Measurements from ENCODE around the gene ACKR3. TPM values are rescaled to one million over a fixed set of nuclear protein-coding genes. Genes with fewer than 3 reads are reported as not detected.

Gene ACKR3
- total and polyA plus RNA-seq, 12 donors = 1.1 to 12.8 (median 1.9) TPM

DNA sequence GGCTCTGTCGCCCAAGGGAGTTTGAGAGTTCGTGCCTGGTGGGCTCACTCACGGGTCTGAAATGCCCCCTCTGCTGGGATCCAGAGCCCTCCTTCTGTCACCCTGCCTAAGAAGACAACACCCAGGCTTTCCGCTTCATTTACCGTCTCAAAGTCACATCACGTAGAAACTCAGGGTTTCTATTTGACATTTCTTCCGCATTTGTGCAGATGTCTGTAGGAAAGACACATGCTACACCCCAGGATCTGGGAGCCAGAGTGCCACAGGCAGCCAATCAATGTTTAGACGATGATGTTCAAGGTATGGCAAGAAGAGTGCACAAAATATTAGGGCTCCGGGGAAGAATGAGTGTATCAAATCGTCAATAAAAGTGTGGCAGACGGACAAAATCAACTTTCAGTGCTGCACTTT lies 24.4 kb upstream of the ACKR3 start:
- 76 to 86% (median 76%) methylated on average over 11 of the region's 11 CpGs for WGBS, 4 donors
- H3K9me3 ChIP-seq (replicated peaks in 1 of 3) = no peaks in the 10 kb centered on the region
- H3K27ac ChIP-seq = no peak overlapping the region
- no peak overlapping the region for H3K4me3 ChIP-seq
- H3K4me1 ChIP-seq (replicated peaks in 1 of 2) = no peaks in the 10 kb centered on the region
- TF ChIP-seq, protein P1, sequence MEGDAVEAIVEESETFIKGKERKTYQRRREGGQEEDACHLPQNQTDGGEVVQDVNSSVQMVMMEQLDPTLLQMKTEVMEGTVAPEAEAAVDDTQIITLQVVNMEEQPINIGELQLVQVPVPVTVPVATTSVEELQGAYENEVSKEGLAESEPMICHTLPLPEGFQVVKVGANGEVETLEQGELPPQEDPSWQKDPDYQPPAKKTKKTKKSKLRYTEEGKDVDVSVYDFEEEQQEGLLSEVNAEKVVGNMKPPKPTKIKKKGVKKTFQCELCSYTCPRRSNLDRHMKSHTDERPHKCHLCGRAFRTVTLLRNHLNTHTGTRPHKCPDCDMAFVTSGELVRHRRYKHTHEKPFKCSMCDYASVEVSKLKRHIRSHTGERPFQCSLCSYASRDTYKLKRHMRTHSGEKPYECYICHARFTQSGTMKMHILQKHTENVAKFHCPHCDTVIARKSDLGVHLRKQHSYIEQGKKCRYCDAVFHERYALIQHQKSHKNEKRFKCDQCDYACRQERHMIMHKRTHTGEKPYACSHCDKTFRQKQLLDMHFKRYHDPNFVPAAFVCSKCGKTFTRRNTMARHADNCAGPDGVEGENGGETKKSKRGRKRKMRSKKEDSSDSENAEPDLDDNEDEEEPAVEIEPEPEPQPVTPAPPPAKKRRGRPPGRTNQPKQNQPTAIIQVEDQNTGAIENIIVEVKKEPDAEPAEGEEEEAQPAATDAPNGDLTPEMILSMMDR (IDR thresholded peaks at IDR 0.05) = no peak
- no peak for TF ChIP-seq POLR2A (IDR thresholded peaks at IDR 0.05)
- DNase-seq = no peak
- no peaks in the 10 kb centered on the region for H3K27me3 ChIP-seq
- intact Hi-C loops (cut with DNase I) = no loop called here
- H3K36me3 ChIP-seq (replicated peaks in 1 of 2) = no peaks in the 10 kb centered on the region

DNA sequence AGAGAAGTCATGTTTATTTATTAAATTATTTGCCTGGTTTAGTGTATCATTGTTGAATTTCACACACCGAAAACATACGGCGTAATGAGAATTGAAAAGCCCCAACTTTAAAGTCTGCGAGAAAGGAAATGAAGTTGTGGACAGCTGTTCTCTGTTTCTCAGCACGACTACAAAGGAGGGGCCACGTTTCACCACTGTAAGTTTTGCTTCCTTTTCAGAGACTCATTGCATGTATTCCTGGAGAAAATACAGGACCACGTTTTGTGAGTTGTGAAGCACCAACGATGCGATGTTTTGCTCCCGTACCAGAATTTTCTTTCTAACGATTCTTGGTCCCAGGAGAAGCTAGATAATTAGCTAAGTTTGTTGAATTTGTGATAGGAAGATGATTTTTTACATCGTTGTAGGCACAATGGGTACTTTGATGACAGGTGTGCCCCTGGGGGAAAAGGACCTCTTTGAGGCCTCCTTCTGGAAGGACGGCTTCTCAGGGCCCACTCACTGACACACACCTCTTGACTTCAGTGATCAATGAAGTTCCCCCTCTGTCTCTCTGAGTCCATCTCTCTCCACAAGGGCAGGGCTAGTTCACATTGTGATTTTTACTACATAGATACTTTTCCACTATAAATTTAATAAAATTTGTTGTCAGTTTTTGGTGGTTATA lies 23.7 kb upstream of the ACKR3 start:
- Histone ChIP-seq H3K27me3 (no peaks in the 10 kb centered on the region), H3K36me3 (replicated peaks in 1 of 2) (no peaks in the 10 kb centered on the region), H3K27ac (no peak overlapping the region), H3K9me3 (replicated peaks in 1 of 3) (no peaks in the 10 kb centered on the region), H3K4me1 (replicated peaks in 1 of 2) (no peaks in the 10 kb centered on the region), H3K4me3 (no peak overlapping the region)
- TF ChIP-seq, protein P1 (IDR thresholded peaks at IDR 0.05) = no peak
- TF ChIP-seq POLR2A (IDR thresholded peaks at IDR 0.05) = no peak
- DNase-seq = no peak
- 65 to 70% (median 67%) methylated on average over 13 of the region's 13 CpGs for WGBS, 4 donors
- intact Hi-C loops (cut with DNase I) = no loop called here

DNA sequence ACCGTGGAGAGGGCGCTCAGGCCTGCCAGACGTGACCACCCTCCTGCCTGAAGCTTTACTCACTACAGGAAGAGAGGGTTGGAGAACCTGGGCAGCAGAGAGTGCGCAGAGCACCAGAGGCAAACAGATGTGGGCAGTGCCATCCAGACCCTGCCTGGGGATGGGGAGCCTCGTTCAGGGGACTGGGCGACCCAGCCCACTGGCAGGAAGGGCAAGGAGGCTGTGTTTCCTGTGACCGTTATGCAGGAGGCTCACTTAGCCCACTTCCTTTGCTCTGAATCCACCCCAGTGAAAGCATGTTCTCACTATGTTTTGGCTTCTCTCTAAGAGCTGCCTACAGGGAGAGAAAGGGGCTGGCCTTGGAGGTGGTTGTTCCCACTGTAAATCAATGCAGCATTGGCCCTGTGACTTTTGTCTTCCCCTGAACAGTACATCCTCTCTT lies 23.0 kb upstream of the ACKR3 start:
- no peaks in the 10 kb centered on the region for H3K36me3 ChIP-seq (replicated peaks in 1 of 2)
- no peaks in the 10 kb centered on the region for H3K27me3 ChIP-seq
- 73 to 81% (median 75%) methylated on average over 7 of the region's 7 CpGs for WGBS, 4 donors
- TF ChIP-seq POLR2A (IDR thresholded peaks at IDR 0.05) = no peak
- TF ChIP-seq, protein P1 (IDR thresholded peaks at IDR 0.05) = no peak
- no peak for DNase-seq
- no peaks in the 10 kb centered on the region for H3K9me3 ChIP-seq (replicated peaks in 1 of 3)
- H3K4me3 ChIP-seq = no peak overlapping the region
- H3K4me1 ChIP-seq (replicated peaks in 1 of 2) = no peaks in the 10 kb centered on the region
- H3K27ac ChIP-seq = no peak overlapping the region
- intact Hi-C loops (cut with DNase I) = no loop called here

DNA sequence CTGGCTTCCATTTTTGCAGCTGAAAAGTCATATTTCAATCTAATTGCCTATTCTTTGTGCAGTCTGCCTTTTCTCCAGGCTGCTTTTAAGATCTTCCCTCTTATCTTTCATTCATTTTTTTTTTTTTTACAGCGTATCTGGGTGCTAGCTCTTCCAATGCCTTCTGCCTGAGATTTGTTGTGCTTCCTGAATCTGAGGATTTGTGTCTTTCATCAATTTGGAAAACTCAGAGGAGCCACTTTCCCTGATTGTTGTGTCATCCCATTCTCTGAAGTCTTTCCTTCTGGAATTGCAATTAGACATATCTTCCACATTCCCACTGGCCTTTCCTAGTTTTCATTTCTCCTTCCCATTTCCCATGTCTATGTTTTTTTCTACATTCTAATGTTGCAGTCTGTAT lies 21.9 kb upstream of the ACKR3 start:
- intact Hi-C loops (cut with DNase I) = no loop called here
- Histone ChIP-seq H3K4me1 (replicated peaks in 1 of 2) (no peaks in the 10 kb centered on the region), H3K27ac (no peak overlapping the region), H3K27me3 (no peaks in the 10 kb centered on the region), H3K36me3 (replicated peaks in 1 of 2) (no peaks in the 10 kb centered on the region), H3K9me3 (replicated peaks in 1 of 3) (no peaks in the 10 kb centered on the region), H3K4me3 (no peak overlapping the region)
- 80 to 85% (median 82%) methylated on average over 1 of the region's 1 CpG for WGBS, 4 donors
- DNase-seq = no peak
- no peak for TF ChIP-seq POLR2A (IDR thresholded peaks at IDR 0.05)
- TF ChIP-seq, protein P1 (IDR thresholded peaks at IDR 0.05) = no peak
